ENCODE data around the gene EPHB1. TPM values are rescaled to one million over a fixed set of nuclear protein-coding genes. Genes with fewer than 3 reads are reported as not detected.
"Not testable (repeated sequence)": the region's sequence is repeated elsewhere in the genome, so short reads cannot be mapped to it uniquely, and the experiment has no call there.

Gene EPHB1
- total RNA-seq, 1 donor from 2014 or later, result 13.7 TPM

- Mint-ChIP-seq H3K4me3 (no peak overlapping the region), H3K27ac (ENCODE audit: unreplicated experiment) (no peak overlapping the region), H3K4me1 (peaks cover 5% of the 10 kb centered on the region)
Measured at GRCh38 chr3:135232226-135232625, 437.2 kb downstream of the EPHB1 start.

GRCh38 chr3:135233476-135233875 lies 438.4 kb downstream of the EPHB1 start:
- H3K36me3 Mint-ChIP-seq (ENCODE audit: low read depth); DNase-seq (ENCODE audit: low read depth, low spot score); H3K4me3 Mint-ChIP-seq; H3K27me3 Mint-ChIP-seq (ENCODE audit: low read depth); H3K9me3 Mint-ChIP-seq; H3K27ac Mint-ChIP-seq (ENCODE audit: unreplicated experiment): not testable (repeated sequence)
- H3K4me1 Mint-ChIP-seq, result peaks cover 10% of the 10 kb centered on the region

More at GRCh38 chr3:135232226-135232625, 437.2 kb downstream of the EPHB1 start:
- no peak for TF ChIP-seq CTCF (conservative IDR thresholded peaks at IDR 0.05)
- H3K9me3 Mint-ChIP-seq, result peaks cover 8% of the 10 kb centered on the region
- peaks cover 9% of the 10 kb centered on the region for H3K36me3 Mint-ChIP-seq (ENCODE audit: low read depth)
- H3K27me3 Mint-ChIP-seq (ENCODE audit: low read depth), result no peaks in the 10 kb centered on the region
- DNase-seq (ENCODE audit: low read depth, low spot score), result no peak

- TF ChIP-seq CTCF (conservative IDR thresholded peaks at IDR 0.05), result no peak
- Mint-ChIP-seq H3K9me3 (peaks cover 8% of the 10 kb centered on the region), H3K4me3 (no peak overlapping the region), H3K27ac (ENCODE audit: unreplicated experiment) (no peak overlapping the region), H3K36me3 (ENCODE audit: low read depth) (peaks cover 9% of the 10 kb centered on the region), H3K4me1 (peaks cover 14% of the 10 kb centered on the region), H3K27me3 (ENCODE audit: low read depth) (no peaks in the 10 kb centered on the region)
- DNase-seq (ENCODE audit: low read depth, low spot score), result no peak
Measured at GRCh38 chr3:135235541-135235940, 440.5 kb downstream of the EPHB1 start.

GRCh38 chr3:135237371-135238143 lies 442.5 kb downstream of the EPHB1 start:
- no peak for DNase-seq (ENCODE audit: low read depth, low spot score)
- peaks cover 7% of the 10 kb centered on the region for H3K9me3 Mint-ChIP-seq
- no peak overlapping the region for H3K27ac Mint-ChIP-seq (ENCODE audit: unreplicated experiment)
- no peaks in the 10 kb centered on the region for H3K27me3 Mint-ChIP-seq (ENCODE audit: low read depth)
- H3K4me3 Mint-ChIP-seq, result no peak overlapping the region
- TF ChIP-seq CTCF (conservative IDR thresholded peaks at IDR 0.05), result no peak
- peaks cover 9% of the 10 kb centered on the region for H3K4me1 Mint-ChIP-seq
- H3K36me3 Mint-ChIP-seq (ENCODE audit: low read depth), result peaks cover 7% of the 10 kb centered on the region

GRCh38 chr3:135238236-135238830 lies 443.3 kb downstream of the EPHB1 start:
- H3K27ac Mint-ChIP-seq (ENCODE audit: unreplicated experiment), result no peak overlapping the region
- DNase-seq (ENCODE audit: low read depth, low spot score), result no peak

More at GRCh38 chr3:135238236-135238830, 443.3 kb downstream of the EPHB1 start:
- Mint-ChIP-seq H3K4me1 (peaks cover 9% of the 10 kb centered on the region), H3K36me3 (ENCODE audit: low read depth) (peaks cover 6% of the 10 kb centered on the region), H3K27me3 (ENCODE audit: low read depth) (no peaks in the 10 kb centered on the region), H3K9me3 (peaks cover 5% of the 10 kb centered on the region), H3K4me3 (no peak overlapping the region)
- no peak for TF ChIP-seq CTCF (conservative IDR thresholded peaks at IDR 0.05)

Data from neural crest cell (in vitro differentiated cells).